Pancreas (tissue), 10 donors: Measurements from ENCODE around the gene CLIP2. TPM values are rescaled to one million over a fixed set of nuclear protein-coding genes. Genes with fewer than 3 reads are reported as not detected.

Source experiments
- ATAC-seq, 4 donors: fragments of 200-7000 bp; cut with Tn5 transposase; one replicate each; pipeline versions ENCODE4 v1.8.0 to v1.9.1; 2020; ENCODE audit warnings: mild to moderate bottlenecking in 4 of 4, moderate library complexity in 4 of 4
- DNase-seq, 6 donors: peaks; one replicate each; pipeline ENCODE4 v3.0.0-alpha.2; 2020
- FAIRE-seq: peaks from 2 replicates; lab custom pipeline; 2012; peaks lifted over from hg19 to GRCh38; lab: Jason Lieb, UNC
- H3K27ac ChIP-seq, 4 donors: fragments of 200-600 bp; sonication (generic); 1 replicate in 3 of 4; 2 replicates in 1 of 4; pipeline versions ENCODE4 v1.5.0 to v1.8.0; 2020
- H3K27me3 ChIP-seq, 4 donors: fragments of 200-600 bp; one replicate each; pipeline ENCODE4 v1.8.0; 2021
- H3K36me3 ChIP-seq, 3 donors: fragments of 200-600 bp; sonication (generic) in 1 of 3; one replicate each; pipeline versions ENCODE4 v1.5.0 to v1.8.0; 2020 to 2021
- H3K4me1 ChIP-seq, 3 donors: fragments of 200-600 bp; one replicate each; pipeline ENCODE4 v1.8.0; 2021
- H3K4me3 ChIP-seq, 4 donors: fragments of 200-600 bp; sonication (generic) in 2 of 4; one replicate each; pipeline versions ENCODE4 v1.5.0 to v1.8.0; 2020 to 2021
- H3K9me3 ChIP-seq, 4 donors: fragments of 200-600 bp; one replicate each; pipeline ENCODE4 v1.8.0; 2021
- WGBS, 2 donors: extraction: QIAGEN DNeasy Blood & Tissue Kit; methylation state at CpG; one replicate each; pipeline ENCODE4 v1.1.7; 2013; 5-methylcytosine and 5-hydroxymethylcytosine counted together
- intact Hi-C, 3 donors: fragments of 100-400 bp; cut with DNase I; formaldehyde crosslinking; loops; one replicate each; pipeline versions ENCODE4 v1.11.1 to v1.14.2; 2022
- polyA plus RNA-seq, 2 donors: library from polyadenylated mRNA; stranded (reverse); fragments of 200-250 nt; gene quantifications; one replicate each; pipeline ENCODE4 v1.2.3, GENCODE V29; 2013
- total RNA-seq, 6 donors: library from RNA; stranded (reverse); fragmentation: NEBNext Ultra II Directional in 4 of 6; extraction: Animal tissue kit (Norgen Biotek cat#: 25700) in 4 of 6; gene quantifications; one replicate each; pipeline versions ENCODE4 v1.2.1 to v1.2.4, GENCODE V29; 2021 to 2023
- TF ChIP-seq, protein P1 (sequence below), 4 donors: fragments of 200-600 bp; sonication (generic) in 3 of 4; IDR thresholded peaks; one replicate each; pipeline versions ENCODE4 v1.5.0 to v1.8.0; 2021; ENCODE audit warnings: antibody characterized with exemption in 4 of 4
- donor health status: healthy with polysubstance abuse.
- donor health status: DM: no; HTN: no; CAD: no; lungs with moderate emphysema.
- donor health status: DM: no; HTN: no; CAD: no.
- donor health status: control.
- donor health status: control.
- donor health status: Bipolar disorder and iron deficiency.
- donor health status: DM: yes; HTN: yes; CAD: no.
- donor health status: DM: no; HTN: no; CAD: no.
- donor health status: DM: no; HTN: no; CAD: no.
- donor health status: DM: yes; HTN: yes; CAD: no.

Gene CLIP2
- total and polyA plus RNA-seq, 8 donors, result 8.5 to 30.6 (median 20.8) TPM

DNA sequence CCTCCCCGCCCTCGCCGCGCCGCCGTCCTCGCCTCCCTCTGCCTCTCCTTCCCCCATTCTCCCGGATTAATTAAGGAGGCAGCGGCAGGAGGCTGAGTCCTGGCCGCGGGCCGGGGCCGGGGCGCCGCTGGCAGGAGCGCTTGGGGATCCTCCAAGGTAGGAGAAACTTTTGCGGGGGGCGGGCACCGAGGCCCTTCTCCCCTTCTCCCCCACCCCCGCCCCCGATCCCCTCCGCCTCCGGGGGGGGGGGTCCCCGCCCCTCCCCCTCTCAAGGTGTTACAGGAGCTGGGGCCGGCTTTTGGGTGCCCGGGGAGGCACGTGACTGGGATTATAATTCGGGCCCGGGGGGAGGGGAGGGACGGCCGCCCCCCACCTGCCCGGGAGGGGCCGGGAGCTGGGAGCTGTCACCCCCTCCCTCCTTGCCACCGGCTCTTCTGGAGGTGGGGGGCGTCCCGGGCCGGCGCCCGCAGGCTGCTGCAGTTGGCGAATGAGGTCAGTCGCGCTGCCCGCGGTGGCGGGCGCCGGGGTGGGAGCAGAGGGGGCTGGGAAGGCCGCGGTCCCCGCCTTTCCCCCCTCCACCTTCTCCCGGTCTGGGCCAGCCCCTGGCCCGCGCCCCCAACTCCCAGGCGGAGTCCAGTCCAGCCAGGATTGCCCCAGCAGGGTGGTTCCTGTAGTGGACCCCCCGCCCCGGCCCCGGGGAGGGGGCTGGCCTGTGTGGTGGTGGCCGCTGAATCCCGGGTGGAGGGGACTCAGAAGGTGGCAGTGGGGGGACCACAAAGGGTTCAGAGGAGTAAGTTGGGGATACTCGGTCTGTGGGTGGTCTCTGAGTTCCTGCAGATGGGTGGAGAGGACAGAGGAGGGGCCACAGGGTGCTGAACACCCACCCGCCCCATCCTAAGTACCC is 165.1 kb downstream of the CLIP2 start:
- 2 to 3% methylated on average over 19 to 57 of the region's 61 CpGs for WGBS, 2 donors
- peak; percentile 7 to 27 (median 24) for ATAC-seq
- peak overlapping the region; percentile 51 to 83 (median 77) for H3K27ac ChIP-seq

DNA sequence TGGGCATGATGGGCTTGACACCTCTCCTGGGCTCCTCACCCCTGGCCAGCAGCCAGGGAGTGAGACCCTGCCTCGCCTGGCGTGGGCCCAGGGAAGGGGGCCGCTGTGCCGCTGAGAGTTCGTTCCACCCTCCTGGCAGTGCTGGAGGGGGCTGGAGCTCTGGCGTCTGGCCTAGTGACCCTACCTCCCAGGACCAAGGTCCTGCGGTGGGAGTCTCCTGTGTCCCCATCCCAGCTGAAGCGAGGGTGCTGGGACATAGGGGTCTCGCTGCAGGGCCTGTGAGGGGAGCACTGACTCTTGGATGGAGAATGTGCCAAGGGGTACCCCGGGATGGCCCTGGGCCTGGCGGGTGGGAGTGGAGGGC is 165.7 kb downstream of the CLIP2 start:
- peak; percentile 7 to 19 (median 13) for ATAC-seq
- peak in 3 of 6 donors; percentile 46 to 84 (median 75) for DNase-seq
- intact Hi-C loops, result loop anchor here in 1 of 3 donors (10.0 kb wide), 1 partner anchor 80 kb away; no protein-coding TSS in a partner anchor
- Histone ChIP-seq H3K9me3 (no peaks in the 10 kb centered on the region), H3K4me3 (peak overlapping the region; percentile 53 to 82 (median 64)), H3K4me1 (peaks cover 0 to 9% (median 4%) of the 10 kb centered on the region in 3 donors), H3K27me3 (no peaks in the 10 kb centered on the region), H3K36me3 (no peaks in the 10 kb centered on the region), H3K27ac (peak overlapping the region; percentile 51 to 83 (median 77))
- WGBS, 2 donors, result 18 to 20% methylated on average over 11 of the region's 11 CpGs
- no peak for FAIRE-seq
- TF ChIP-seq, protein P1, sequence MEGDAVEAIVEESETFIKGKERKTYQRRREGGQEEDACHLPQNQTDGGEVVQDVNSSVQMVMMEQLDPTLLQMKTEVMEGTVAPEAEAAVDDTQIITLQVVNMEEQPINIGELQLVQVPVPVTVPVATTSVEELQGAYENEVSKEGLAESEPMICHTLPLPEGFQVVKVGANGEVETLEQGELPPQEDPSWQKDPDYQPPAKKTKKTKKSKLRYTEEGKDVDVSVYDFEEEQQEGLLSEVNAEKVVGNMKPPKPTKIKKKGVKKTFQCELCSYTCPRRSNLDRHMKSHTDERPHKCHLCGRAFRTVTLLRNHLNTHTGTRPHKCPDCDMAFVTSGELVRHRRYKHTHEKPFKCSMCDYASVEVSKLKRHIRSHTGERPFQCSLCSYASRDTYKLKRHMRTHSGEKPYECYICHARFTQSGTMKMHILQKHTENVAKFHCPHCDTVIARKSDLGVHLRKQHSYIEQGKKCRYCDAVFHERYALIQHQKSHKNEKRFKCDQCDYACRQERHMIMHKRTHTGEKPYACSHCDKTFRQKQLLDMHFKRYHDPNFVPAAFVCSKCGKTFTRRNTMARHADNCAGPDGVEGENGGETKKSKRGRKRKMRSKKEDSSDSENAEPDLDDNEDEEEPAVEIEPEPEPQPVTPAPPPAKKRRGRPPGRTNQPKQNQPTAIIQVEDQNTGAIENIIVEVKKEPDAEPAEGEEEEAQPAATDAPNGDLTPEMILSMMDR (IDR thresholded peaks at IDR 0.05), result no peak

More for the DNA sequence above, 165.1 kb downstream of the CLIP2 start:
- TF ChIP-seq, protein P1 (IDR thresholded peaks at IDR 0.05), result no peak
- no peaks in the 10 kb centered on the region for H3K36me3 ChIP-seq
- H3K9me3 ChIP-seq, result no peaks in the 10 kb centered on the region
- peak overlapping the region; percentile 53 to 82 (median 64) for H3K4me3 ChIP-seq
- intact Hi-C loops, result loop anchor here in 1 of 3 donors (10.0 kb wide), 1 partner anchor 81 kb away; no protein-coding TSS in a partner anchor
- peaks cover 0 to 9% (median 4%) of the 10 kb centered on the region in 3 donors for H3K4me1 ChIP-seq
- DNase-seq (peak in 5 of 6 donors; percentile 37 to 86 (median 73)), FAIRE-seq (no peak)
- no peaks in the 10 kb centered on the region for H3K27me3 ChIP-seq

DNA sequence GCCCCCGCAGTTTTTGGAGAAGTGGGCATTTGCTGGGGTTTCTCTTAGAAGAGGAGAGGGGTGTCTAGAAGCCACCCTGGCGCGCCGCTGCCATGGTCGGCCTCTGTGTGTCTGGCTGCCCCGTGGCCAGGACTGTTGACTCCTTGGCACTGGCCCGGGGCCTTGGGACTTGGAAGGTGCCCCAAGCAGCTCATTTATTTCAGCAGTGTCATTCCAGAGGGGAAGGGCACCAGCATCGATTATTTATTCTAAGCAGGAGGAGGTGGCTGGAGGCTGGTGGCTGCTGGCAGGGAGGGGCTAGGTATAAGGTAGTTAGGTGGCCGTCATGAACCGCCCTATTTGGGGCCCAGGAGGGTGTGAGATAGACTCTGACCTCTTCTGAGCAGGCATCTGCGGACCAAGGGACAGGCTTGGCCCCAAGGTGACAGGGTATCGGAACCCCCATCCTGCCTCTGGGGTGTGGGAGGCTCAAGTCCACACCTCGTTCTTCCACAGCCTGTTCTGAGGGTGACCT is 166.1 kb downstream of the CLIP2 start:
- Histone ChIP-seq H3K4me1 (peaks cover 0 to 9% (median 4%) of the 10 kb centered on the region in 3 donors), H3K27me3 (no peaks in the 10 kb centered on the region), H3K4me3 (peak overlapping the region; percentile 53 to 82 (median 64)), H3K36me3 (no peaks in the 10 kb centered on the region), H3K9me3 (no peaks in the 10 kb centered on the region), H3K27ac (peak overlapping the region; percentile 51 to 83 (median 77))
- peak; percentile 84 to 94 (median 88) for DNase-seq
- intact Hi-C loops, result loop anchor here in 1 of 3 donors (10.0 kb wide), 1 partner anchor 79 kb away; no protein-coding TSS in a partner anchor
- 14 to 18% methylated on average over 13 of the region's 13 CpGs for WGBS, 2 donors
- peak; percentile 82 to 88 (median 84) for ATAC-seq
- TF ChIP-seq, protein P1 (IDR thresholded peaks at IDR 0.05), result no peak
- FAIRE-seq, result no peak

Other genes starting within 250 kb of the CLIP2 start
- 10 to 100 TPM in 2 of 6 donors, 1 to 10 TPM in 4; 6.1 to 22.6 (median 9.5) TPM for gene LIMK1, start 205.6 kb upstream of the CLIP2 start, total RNA-seq
- gene LIMK1, start 205.6 kb upstream of the CLIP2 start, polyA plus RNA-seq, result 1 to 10 TPM; 4.9 to 7.2 TPM
- gene EIF4H, start 115.1 kb upstream of the CLIP2 start, total RNA-seq, result 100 to 1,000 TPM; 128 to 195 (median 135) TPM
- gene EIF4H, start 115.1 kb upstream of the CLIP2 start, polyA plus RNA-seq, result 100 to 1,000 TPM in 1 of 2 donors, 10 to 100 TPM in 1; 73.0 to 107 TPM
- 10 to 100 TPM in 1 of 6 donors, 1 to 10 TPM in 4, under 1 TPM in 1; 0.65 to 14.3 (median 2.7) TPM for gene LAT2, start 79.4 kb upstream of the CLIP2 start, total RNA-seq
- gene LAT2, start 79.4 kb upstream of the CLIP2 start, polyA plus RNA-seq, result 10 to 100 TPM in 1 of 2 donors, 1 to 10 TPM in 1; 4.6 to 17.5 TPM
- gene RFC2, start 35.0 kb upstream of the CLIP2 start, total RNA-seq, result 10 to 100 TPM in 1 of 6 donors, 1 to 10 TPM in 5; 8.8 to 10.4 (median 9.3) TPM
- 10 to 100 TPM in 1 of 2 donors, 1 to 10 TPM in 1; 8.1 to 11.4 TPM for gene RFC2, start 35.0 kb upstream of the CLIP2 start, polyA plus RNA-seq
- 10 to 100 TPM in 3 of 6 donors, 1 to 10 TPM in 3; 7.1 to 12.6 (median 9.9) TPM for gene GTF2IRD1, start 164.5 kb downstream of the CLIP2 start, total RNA-seq
- 10 to 100 TPM in 1 of 2 donors, 1 to 10 TPM in 1; 8.1 to 15.9 TPM for gene GTF2IRD1, start 164.5 kb downstream of the CLIP2 start, polyA plus RNA-seq